ENCODE measurements around the gene PTPRQ. TPM values are rescaled to one million over a fixed set of nuclear protein-coding genes. Genes with fewer than 3 reads are reported as not detected.

The PTPRQ gene
- total RNA-seq, 1 experiment from 2014 or later, result not detected

DNA sequence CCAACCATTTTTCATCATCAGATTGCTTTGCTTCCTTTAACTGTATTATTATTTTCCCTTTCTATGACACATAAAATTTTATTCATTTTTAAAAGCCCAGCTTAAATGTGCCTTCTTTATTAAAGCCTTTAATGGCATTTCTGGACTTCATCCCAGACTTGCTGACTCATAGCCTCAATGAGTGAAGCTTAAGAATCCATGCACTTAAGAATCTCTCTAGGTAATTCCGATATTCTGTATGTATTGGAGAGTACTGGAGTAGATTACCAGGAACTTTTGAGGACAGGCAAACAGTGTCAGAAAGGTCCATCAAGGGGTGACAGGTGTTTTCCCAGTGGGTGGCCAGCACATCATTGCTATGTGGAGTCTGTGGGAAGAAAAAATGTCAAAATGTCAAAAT lies 107.9 kb downstream of the PTPRQ start:
- no peaks in the 10 kb centered on the region for H3K27me3 ChIP-seq (replicated peaks; ENCODE audit: control insufficient read depth, insufficient read depth, low read length)
- TF ChIP-seq, protein P1, sequence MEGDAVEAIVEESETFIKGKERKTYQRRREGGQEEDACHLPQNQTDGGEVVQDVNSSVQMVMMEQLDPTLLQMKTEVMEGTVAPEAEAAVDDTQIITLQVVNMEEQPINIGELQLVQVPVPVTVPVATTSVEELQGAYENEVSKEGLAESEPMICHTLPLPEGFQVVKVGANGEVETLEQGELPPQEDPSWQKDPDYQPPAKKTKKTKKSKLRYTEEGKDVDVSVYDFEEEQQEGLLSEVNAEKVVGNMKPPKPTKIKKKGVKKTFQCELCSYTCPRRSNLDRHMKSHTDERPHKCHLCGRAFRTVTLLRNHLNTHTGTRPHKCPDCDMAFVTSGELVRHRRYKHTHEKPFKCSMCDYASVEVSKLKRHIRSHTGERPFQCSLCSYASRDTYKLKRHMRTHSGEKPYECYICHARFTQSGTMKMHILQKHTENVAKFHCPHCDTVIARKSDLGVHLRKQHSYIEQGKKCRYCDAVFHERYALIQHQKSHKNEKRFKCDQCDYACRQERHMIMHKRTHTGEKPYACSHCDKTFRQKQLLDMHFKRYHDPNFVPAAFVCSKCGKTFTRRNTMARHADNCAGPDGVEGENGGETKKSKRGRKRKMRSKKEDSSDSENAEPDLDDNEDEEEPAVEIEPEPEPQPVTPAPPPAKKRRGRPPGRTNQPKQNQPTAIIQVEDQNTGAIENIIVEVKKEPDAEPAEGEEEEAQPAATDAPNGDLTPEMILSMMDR (IDR thresholded peaks at IDR 0.05; ENCODE audit: insufficient read depth in 1 of 2, low read depth in 1 of 2, low read length in 1 of 2, severe bottlenecking in 1 of 2, unreplicated experiment in 1 of 2), result no peak
- H3K9me3 ChIP-seq, result no peaks in the 10 kb centered on the region
- CTCF ChIA-PET, result no interaction called here
- Mint-ChIP-seq H3K36me3 (ENCODE audit: insufficient read depth, unreplicated experiment) (no peaks in the 10 kb centered on the region), H3K4me3 (ENCODE audit: unreplicated experiment) (no peak overlapping the region), H3K27ac (ENCODE audit: unreplicated experiment) (no peak overlapping the region), H3K4me1 (ENCODE audit: low read depth, unreplicated experiment) (no peaks in the 10 kb centered on the region), H3K27me3 (ENCODE audit: insufficient read depth, unreplicated experiment) (no peaks in the 10 kb centered on the region), H3K9me3 (ENCODE audit: unreplicated experiment) (no peaks in the 10 kb centered on the region)
- H3K4me1 ChIP-seq, result no peaks in the 10 kb centered on the region
- no peak overlapping the region for H3K4me3 ChIP-seq (ENCODE audit: low read depth, low read length)
- BruUV-seq (replicated peaks), result no TSS peak
- intact Hi-C loops (cut with micrococcal nuclease; ENCODE audit: unreplicated experiment), result no loop called here
- H3K36me3 ChIP-seq (ENCODE audit: control insufficient read depth, insufficient read depth, low read length), result no peaks in the 10 kb centered on the region
- POLR2A ChIA-PET, result no interaction called here
- no peak for DNase-seq

DNA sequence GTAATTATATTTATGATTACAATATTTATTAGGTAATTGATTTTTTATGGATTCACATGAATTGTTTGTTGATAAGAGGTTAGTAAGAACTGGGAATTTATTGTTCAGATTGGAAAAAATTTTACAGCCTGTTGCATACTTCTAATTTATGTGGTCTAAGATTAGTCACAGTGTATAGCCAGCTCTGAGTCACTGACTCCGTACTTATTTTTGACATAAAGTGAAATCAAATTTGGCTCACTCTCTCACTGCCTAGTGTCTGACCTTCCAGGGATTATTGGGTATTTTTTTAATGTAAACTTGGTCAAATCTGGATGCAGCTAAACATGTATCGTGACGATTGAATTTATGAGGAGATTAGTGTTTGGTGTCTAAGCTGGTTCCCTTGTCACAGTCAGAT lies 109.3 kb downstream of the PTPRQ start:
- Histone ChIP-seq H3K27me3 (replicated peaks; ENCODE audit: control insufficient read depth, insufficient read depth, low read length) (no peaks in the 10 kb centered on the region), H3K4me3 (ENCODE audit: low read depth, low read length) (no peak overlapping the region), H3K4me1 (no peaks in the 10 kb centered on the region), H3K9me3 (no peaks in the 10 kb centered on the region), H3K36me3 (ENCODE audit: control insufficient read depth, insufficient read depth, low read length) (no peaks in the 10 kb centered on the region)
- Mint-ChIP-seq H3K27me3 (ENCODE audit: insufficient read depth, unreplicated experiment) (no peaks in the 10 kb centered on the region), H3K36me3 (ENCODE audit: insufficient read depth, unreplicated experiment) (no peaks in the 10 kb centered on the region), H3K4me1 (ENCODE audit: low read depth, unreplicated experiment) (no peaks in the 10 kb centered on the region), H3K27ac (ENCODE audit: unreplicated experiment) (no peak overlapping the region), H3K4me3 (ENCODE audit: unreplicated experiment) (no peak overlapping the region), H3K9me3 (ENCODE audit: unreplicated experiment) (no peaks in the 10 kb centered on the region)
- CTCF ChIA-PET, result no interaction called here
- TF ChIP-seq, protein P1 (IDR thresholded peaks at IDR 0.05; ENCODE audit: insufficient read depth in 1 of 2, low read depth in 1 of 2, low read length in 1 of 2, severe bottlenecking in 1 of 2, unreplicated experiment in 1 of 2), result no peak
- intact Hi-C loops (cut with micrococcal nuclease; ENCODE audit: unreplicated experiment), result no loop called here
- no peak for DNase-seq
- no TSS peak for BruUV-seq (replicated peaks)
- POLR2A ChIA-PET, result no interaction called here

DNA sequence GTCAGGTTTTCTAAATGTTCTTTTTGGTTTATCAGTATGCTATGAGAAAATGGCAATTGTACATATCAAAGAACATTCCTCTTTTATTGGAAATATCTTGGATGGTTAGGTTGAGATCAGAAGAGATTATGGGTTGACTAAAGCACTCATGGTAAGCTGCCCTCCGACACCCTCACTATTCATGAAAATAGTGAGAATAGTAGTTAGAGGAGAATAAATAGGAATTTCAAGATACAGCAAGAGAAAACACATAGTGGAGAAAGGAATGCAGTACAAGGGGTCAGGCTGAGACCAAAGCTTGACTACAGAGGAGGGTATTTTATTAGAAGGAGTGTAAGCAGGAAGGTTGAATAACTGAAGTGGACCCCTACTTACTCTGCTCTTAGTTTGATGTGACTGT lies 112.5 kb downstream of the PTPRQ start:
- Histone ChIP-seq H3K4me1 (no peaks in the 10 kb centered on the region), H3K36me3 (ENCODE audit: control insufficient read depth, insufficient read depth, low read length) (no peaks in the 10 kb centered on the region), H3K4me3 (ENCODE audit: low read depth, low read length) (no peak overlapping the region), H3K9me3 (no peaks in the 10 kb centered on the region), H3K27me3 (replicated peaks; ENCODE audit: control insufficient read depth, insufficient read depth, low read length) (no peaks in the 10 kb centered on the region)
- no TSS peak for BruUV-seq (replicated peaks)
- H3K4me3 Mint-ChIP-seq (ENCODE audit: unreplicated experiment), result no peak overlapping the region
- no peaks in the 10 kb centered on the region for H3K9me3 Mint-ChIP-seq (ENCODE audit: unreplicated experiment)
- no peaks in the 10 kb centered on the region for H3K27me3 Mint-ChIP-seq (ENCODE audit: insufficient read depth, unreplicated experiment)
- no peak overlapping the region for H3K27ac Mint-ChIP-seq (ENCODE audit: unreplicated experiment)
- ChIA-PET CTCF (no interaction called here), POLR2A (no interaction called here)
- intact Hi-C loops (cut with micrococcal nuclease; ENCODE audit: unreplicated experiment), result no loop called here
- DNase-seq, result no peak
- TF ChIP-seq, protein P1 (IDR thresholded peaks at IDR 0.05; ENCODE audit: insufficient read depth in 1 of 2, low read depth in 1 of 2, low read length in 1 of 2, severe bottlenecking in 1 of 2, unreplicated experiment in 1 of 2), result no peak
- H3K4me1 Mint-ChIP-seq (ENCODE audit: low read depth, unreplicated experiment), result no peaks in the 10 kb centered on the region
- no peaks in the 10 kb centered on the region for H3K36me3 Mint-ChIP-seq (ENCODE audit: insufficient read depth, unreplicated experiment)

All from Caco-2 (cell line).